Measurements from ENCODE around the gene TNNC2. TPM values are rescaled to one million over a fixed set of nuclear protein-coding genes. Genes with fewer than 3 reads are reported as not detected.

Gene TNNC2
- total and polyA plus RNA-seq, 9 of the 15 experiments (the other 6 are each of a cell fraction or from before 2014, with no cell fraction given) = not detected

- TF ChIP-seq SREBF1 (IDR thresholded peaks at IDR 0.05; ENCODE audit: borderline replicate concordance, low read depth, low read length) (peak; percentile 58; the same call in 1 of the 2 replicates), HSF4 (CRISPR knock-in tag; IDR thresholded peaks at IDR 0.05; ENCODE audit: borderline replicate concordance) (no peak), TAF7 (tag; IDR thresholded peaks at IDR 0.05) (peak; percentile 79), NR0B1 (IDR thresholded peaks at IDR 0.05; ENCODE audit: partially characterized antibody) (no peak), RBM25 (IDR thresholded peaks at IDR 0.05; ENCODE audit: low read depth, low read length, severe bottlenecking) (peak; percentile 99), MEIS2 (IDR thresholded peaks at IDR 0.05; ENCODE audit: partially characterized antibody) (peak; percentile 78), YY1 (IDR thresholded peaks at IDR 0.05; ENCODE audit: borderline replicate concordance in 1 of 3, control insufficient read depth in 1 of 3, extremely low read depth in 1 of 3, insufficient read depth in 3 of 3, insufficient read length in 1 of 3, insufficient replicate concordance in 2 of 3, low read depth in 1 of 3, low read length in 2 of 3) (peak in 2 of 3 experiments; percentile 22 to 55), EGR1 (conservative IDR thresholded peaks at IDR 0.05) (peak; percentile 83), ETV5 (CRISPR knock-in tag; IDR thresholded peaks at IDR 0.05; ENCODE audit: low read depth) (peak; percentile 65; the same call in 1 of the 2 replicates), ZNF449 (CRISPR knock-in tag; IDR thresholded peaks at IDR 0.05) (no peak), HDGF (IDR thresholded peaks at IDR 0.05) (no peak), ETV1 (tag; conservative IDR thresholded peaks at IDR 0.05; ENCODE audit: low read depth) (0 out of 2 replicates have a peak, but pooled peaks have one; percentile 52), ZNF609 (CRISPR knock-in tag; IDR thresholded peaks at IDR 0.05; ENCODE audit: borderline replicate concordance) (no peak), ZNF175 (CRISPR knock-in tag; IDR thresholded peaks at IDR 0.05; ENCODE audit: low read depth) (0 out of 2 replicates have a peak, but pooled peaks have one; percentile 67), FOXM1 (IDR thresholded peaks at IDR 0.05; ENCODE audit: low read depth) (peak; percentile 67), FOXM1 (CRISPR knock-in tag; IDR thresholded peaks at IDR 0.05; ENCODE audit: low read depth) (no peak)
Measured at GRCh38 chr20:45857114-45857881, 30.2 kb upstream of the TNNC2 start, which contains the start of the genes ACOT8 and ZSWIM3 (continued).

Data from K562 (cell line).